HL-60 (cell line): Measurements from ENCODE around the gene MTHFD1L.

Experiments used
- DNase-seq, 2 experiments: peaks; one replicate each; pipeline ENCODE4 v3.0.0-alpha.2; 2010 to 2020; ENCODE audit warnings: low read depth in 1 of 2, low spot score in 1 of 2
- H3K27ac ChIP-seq: fragments of 250-450 bp; sonication (Bioruptor Pico); replicated peaks from 2 replicates; pipeline ENCODE4 v1.5.1; 2020; ENCODE audit warnings: mild to moderate bottlenecking, moderate library complexity
- H3K27me3 ChIP-seq: fragments of 250-450 bp; sonication (Bioruptor Pico); 2 replicates; pipeline ENCODE4 v1.5.1; 2021; ENCODE audit warnings: mild to moderate bottlenecking, moderate library complexity; ENCODE audit not compliant: insufficient read depth, poor library complexity, severe bottlenecking
- H3K4me3 ChIP-seq: replicated peaks from 2 replicates; pipeline ENCODE4 v1.5.1; 2011; ENCODE audit warnings: mild to moderate bottlenecking, control low read depth, low read length; ENCODE audit not compliant: insufficient read depth
- CTCF ChIP-seq: IDR thresholded peaks from one replicate; pipeline ENCODE4 v1.5.1; 2011; ENCODE audit warnings: low read length, control low read depth, inconsistent platforms; ENCODE audit not compliant: insufficient read depth
- GABPA ChIP-seq: IDR thresholded peaks from 2 replicates; pipeline ENCODE4 v1.6.1; 2012; ENCODE audit warnings: low read depth
- POLR2AphosphoS5 ChIP-seq: IDR thresholded peaks from 2 replicates; pipeline ENCODE4 v1.6.1; 2012; ENCODE audit warnings: low read depth
- SPI1 ChIP-seq: IDR thresholded peaks from 2 replicates; pipeline ENCODE4 v1.6.1; 2012; ENCODE audit warnings: low read depth, mild to moderate bottlenecking, borderline replicate concordance
- TF ChIP-seq, protein P1 (sequence below): IDR thresholded peaks from 2 replicates; pipeline ENCODE4 v1.6.1; 2012; ENCODE audit warnings: low read depth; ENCODE audit not compliant: insufficient replicate concordance

The MTHFD1L gene

GRCh38 chr6:151140767-151141166 is 275.3 kb downstream of the MTHFD1L start:
- no peak for DNase-seq
- Histone ChIP-seq H3K27me3 (no peaks in the 10 kb centered on the region), H3K27ac (no peak overlapping the region), H3K4me3 (no peak overlapping the region)
- TF ChIP-seq, protein P1, sequence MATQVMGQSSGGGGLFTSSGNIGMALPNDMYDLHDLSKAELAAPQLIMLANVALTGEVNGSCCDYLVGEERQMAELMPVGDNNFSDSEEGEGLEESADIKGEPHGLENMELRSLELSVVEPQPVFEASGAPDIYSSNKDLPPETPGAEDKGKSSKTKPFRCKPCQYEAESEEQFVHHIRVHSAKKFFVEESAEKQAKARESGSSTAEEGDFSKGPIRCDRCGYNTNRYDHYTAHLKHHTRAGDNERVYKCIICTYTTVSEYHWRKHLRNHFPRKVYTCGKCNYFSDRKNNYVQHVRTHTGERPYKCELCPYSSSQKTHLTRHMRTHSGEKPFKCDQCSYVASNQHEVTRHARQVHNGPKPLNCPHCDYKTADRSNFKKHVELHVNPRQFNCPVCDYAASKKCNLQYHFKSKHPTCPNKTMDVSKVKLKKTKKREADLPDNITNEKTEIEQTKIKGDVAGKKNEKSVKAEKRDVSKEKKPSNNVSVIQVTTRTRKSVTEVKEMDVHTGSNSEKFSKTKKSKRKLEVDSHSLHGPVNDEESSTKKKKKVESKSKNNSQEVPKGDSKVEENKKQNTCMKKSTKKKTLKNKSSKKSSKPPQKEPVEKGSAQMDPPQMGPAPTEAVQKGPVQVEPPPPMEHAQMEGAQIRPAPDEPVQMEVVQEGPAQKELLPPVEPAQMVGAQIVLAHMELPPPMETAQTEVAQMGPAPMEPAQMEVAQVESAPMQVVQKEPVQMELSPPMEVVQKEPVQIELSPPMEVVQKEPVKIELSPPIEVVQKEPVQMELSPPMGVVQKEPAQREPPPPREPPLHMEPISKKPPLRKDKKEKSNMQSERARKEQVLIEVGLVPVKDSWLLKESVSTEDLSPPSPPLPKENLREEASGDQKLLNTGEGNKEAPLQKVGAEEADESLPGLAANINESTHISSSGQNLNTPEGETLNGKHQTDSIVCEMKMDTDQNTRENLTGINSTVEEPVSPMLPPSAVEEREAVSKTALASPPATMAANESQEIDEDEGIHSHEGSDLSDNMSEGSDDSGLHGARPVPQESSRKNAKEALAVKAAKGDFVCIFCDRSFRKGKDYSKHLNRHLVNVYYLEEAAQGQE = no peak
- TF ChIP-seq SPI1 (no peak), GABPA (no peak), CTCF (no peak), POLR2AphosphoS5 (no peak)

- Histone ChIP-seq H3K27me3 (no peaks in the 10 kb centered on the region), H3K27ac (no peak overlapping the region), H3K4me3 (no peak overlapping the region)
- DNase-seq = no peak
- TF ChIP-seq POLR2AphosphoS5 (no peak), GABPA (no peak), SPI1 (no peak), CTCF (no peak)
- TF ChIP-seq, protein P1 = no peak
Observed at GRCh38 chr6:151141685-151142084, 276.2 kb downstream of the MTHFD1L start.

GRCh38 chr6:151142676-151143075 is 277.2 kb downstream of the MTHFD1L start:
- TF ChIP-seq, protein P1 = no peak
- TF ChIP-seq GABPA = no peak
- TF ChIP-seq CTCF = no peak
- no peak for TF ChIP-seq POLR2AphosphoS5
- TF ChIP-seq SPI1 = no peak
- H3K4me3 ChIP-seq = no peak overlapping the region
- H3K27me3 ChIP-seq = no peaks in the 10 kb centered on the region
- no peak overlapping the region for H3K27ac ChIP-seq
- DNase-seq = no peak
